ENCODE measurements around the gene ZRANB3.

GRCh38 chr2:135096665-135097446, 434.2 kb downstream of the ZRANB3 start:
- no peak for TF ChIP-seq EZH2 (IDR thresholded peaks at IDR 0.05; ENCODE audit: insufficient read depth, poor library complexity, severe bottlenecking)
- TF ChIP-seq EZH2phosphoT487 (IDR thresholded peaks at IDR 0.05; ENCODE audit: insufficient read depth, low read depth), result no peak

Measured in GM23248 (cell line).